GM18502 (cell line): ENCODE results near the gene PGD.
"Not testable (repeated sequence)": the region's sequence is repeated elsewhere in the genome, so short reads cannot be mapped to it uniquely, and the experiment has no call there.

ENCODE experiments used
- ATAC-seq: cut with Tn5 transposase; IDR thresholded peaks from one replicate; pipeline ENCODE4 v1.9.1; 2021; ENCODE audit warnings: mild to moderate bottlenecking; ENCODE audit not compliant: unreplicated experiment, poor library complexity

The PGD gene

DNA sequence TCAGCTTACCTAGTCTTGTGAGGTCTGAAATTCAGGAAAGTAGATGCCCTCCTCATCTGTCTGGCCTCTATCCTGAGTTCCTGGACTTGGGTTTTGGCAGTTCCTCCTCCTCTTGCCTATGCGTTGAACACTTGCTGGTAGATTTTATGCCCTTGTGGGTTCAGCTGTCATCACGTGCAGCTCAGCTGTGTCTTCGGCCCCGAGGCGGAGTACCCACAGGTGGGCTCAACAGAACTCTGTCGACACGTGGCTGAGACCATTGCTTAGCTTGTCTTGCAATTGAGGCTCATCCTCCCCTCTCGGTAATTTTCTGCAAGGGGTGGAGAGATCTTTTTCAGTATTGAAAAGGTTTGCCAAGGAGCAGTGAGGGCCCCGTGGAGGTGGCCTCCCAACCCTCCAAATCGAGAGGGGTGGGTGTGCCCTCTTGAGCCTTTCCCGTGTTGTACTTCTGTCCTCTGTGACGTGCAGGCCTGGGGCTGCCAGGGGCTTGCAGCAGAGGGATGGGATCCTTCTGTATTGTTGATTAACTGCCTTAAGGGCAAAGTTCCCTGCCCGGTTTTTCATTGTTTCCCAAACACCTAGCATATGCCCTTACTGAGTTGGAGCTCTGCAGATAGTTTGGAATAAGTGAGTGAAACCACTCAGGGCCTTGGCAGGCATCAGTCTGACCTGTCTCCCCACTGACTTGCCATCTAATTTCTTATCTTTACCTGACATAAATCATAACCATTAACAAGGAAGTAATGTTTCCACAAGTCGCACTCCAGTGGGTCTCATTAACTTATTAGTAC lies 34.2 kb downstream of the PGD start:
- no peak for ATAC-seq

DNA sequence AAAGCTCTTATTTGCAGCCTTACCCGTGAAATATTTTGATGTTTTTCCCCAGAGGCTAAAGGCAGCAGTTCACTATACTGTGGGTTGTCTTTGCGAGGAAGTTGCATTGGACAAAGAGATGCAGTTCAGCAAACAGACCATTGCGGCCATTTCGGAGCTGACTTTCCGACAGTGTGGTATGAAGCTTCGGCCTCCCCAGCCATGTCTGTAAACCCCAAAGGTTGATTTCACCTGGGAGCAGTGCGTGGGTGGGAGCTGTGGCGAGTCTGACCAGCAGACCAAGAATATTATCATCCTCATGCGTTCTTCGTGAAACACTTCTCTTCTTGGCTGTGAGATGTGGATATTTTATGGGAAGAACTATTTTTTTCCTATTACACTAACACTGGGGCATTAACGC lies 34.9 kb downstream of the PGD start:
- ATAC-seq, result no peak

DNA sequence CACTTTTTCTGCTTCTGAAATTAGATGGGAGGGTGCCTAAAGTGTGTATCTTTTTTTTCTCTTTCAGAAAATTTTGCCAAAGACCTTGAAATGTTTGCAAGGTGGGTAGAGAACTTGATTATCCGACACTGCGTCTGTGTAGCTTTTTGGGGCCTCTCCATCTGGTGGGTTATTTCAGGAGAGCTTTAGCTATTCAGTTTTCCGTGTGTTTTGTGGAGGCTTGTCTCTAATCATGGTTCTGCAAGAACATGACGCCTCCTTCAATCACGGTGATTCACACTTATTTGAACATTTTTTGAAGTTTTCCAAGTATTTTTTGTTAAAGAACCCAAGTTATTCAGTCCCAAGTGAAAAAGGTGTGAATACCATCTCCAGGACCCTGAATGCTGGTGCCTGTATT lies 35.7 kb downstream of the PGD start:
- no peak for ATAC-seq

DNA sequence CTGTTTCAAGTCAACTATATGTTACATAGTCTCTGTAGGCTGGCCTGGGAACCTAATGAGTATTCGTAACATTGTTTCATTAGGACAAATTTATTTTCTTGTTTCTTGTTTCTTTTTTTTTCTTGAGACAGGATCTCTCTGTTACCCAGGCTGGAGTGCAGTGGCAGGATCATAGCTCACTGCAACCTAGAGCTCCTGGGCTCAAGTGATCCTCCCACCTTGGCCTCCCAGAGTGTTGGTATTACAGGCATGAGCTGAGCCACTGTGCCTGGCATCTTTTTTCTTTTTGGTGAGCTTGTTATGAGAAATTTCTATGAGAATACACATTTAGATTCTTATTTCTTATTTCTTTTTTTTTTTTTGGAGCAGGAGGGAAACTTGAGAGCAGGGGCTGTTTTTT lies 38.2 kb downstream of the PGD start:
- ATAC-seq, result no peak

DNA sequence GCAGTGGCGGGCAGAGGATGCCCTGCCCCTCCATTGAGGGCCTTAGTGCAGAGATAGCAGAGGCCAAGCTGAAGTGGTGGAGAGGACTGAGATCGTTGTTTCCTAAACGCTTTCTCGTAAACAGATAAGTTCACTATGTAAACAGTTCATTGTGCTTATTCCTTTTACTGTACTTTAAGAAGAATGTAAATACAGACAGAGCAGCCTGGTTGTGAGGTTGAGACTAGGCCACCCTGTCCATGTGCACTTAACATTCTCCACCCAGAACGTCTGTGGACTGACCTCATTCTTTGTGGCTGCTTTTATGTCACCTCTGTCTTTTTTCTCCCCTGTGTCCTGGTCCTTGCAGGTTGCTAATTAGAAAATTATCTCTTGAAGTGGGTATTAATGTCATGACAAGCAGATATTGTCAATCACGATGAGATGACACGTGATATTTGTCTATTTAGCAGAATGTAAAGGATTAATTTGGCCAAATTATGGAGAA lies 39.9 kb downstream of the PGD start:
- no peak for ATAC-seq

DNA sequence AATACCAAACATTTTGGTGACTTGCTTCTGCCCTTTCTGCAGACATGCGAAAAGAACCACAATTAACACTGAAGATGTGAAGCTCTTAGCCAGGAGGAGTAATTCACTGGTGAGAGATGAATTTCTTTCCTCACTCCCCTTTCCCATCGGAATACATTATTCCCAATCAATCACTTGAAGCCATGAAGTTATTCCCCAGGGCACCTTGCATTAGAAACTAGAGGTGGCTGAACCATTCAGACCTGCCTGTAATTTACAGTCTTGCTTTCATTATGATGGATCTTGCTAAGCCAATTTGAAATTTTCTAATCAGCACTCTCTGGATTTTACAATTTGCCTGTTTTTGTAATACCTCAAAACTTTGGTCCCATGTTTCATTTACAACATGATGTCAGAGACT lies 41.4 kb downstream of the PGD start:
- no peak for ATAC-seq

DNA sequence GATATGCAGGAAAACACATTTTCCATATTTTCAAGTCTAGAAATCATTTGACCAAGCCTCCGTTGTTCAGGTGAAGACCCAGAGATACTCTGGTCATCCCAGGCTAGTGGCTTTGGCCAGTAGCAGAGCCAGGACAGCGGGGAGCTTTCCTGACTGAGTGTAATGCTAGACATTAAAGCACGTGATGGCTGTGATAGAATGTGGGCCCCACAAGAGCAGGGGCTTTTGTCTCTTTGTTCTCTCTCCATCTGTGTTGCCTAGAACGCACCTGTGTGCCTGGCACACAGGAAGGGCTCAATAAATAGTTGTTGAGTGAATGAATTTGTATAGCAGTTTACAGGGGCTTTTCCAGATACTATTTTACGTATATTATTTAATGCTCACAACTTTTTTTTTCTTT lies 41.9 kb downstream of the PGD start:
- no peak for ATAC-seq

DNA sequence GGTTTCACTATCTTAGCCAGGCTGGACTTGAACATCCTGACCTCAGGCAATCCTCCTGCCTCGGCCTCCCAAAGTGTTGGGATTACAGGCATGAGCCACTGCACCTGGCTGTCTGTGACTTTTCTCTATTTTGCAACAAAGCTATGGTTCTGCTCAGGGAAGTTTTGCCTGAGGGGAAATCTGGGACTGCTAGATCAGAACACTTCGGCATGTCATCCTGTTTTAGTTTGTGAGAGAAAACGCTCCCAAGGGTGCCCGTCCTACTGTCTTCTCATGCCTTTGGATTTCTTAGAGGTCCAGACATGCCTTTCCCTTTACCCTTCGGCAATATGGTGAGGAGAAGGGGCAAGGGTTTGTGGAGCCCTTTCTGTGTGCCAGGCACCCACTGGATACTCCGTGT lies 45.4 kb downstream of the PGD start:
- ATAC-seq, result no peak

DNA sequence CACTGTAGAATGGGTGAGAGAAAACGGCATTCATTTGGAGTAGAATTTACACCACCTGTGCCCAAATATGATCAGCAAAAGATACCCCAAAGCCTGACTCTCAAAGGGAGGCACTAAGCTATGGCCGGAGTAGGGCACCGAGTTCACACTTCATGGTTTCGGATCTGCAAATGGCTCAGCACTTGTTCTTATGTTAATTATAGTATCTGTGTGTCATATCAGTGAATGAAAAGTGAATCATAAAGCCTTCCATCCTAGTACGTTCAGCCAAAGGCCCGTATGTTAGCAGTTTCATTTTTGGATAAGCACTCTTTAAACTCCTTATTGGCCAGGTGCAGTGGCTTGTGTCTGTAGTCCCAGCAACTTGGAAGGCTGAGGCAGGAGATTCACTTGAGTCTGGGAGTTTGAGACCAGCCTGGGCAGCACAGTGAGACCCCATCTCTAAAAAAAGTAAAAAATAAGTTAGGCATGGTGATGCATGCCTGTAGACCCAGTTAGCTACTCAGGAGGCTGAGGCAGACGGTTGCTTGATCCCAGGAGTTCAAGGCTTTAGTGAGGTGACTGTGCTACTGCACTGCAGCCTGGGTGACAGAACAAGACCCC lies 46.0 kb downstream of the PGD start:
- ATAC-seq, result no peak

DNA sequence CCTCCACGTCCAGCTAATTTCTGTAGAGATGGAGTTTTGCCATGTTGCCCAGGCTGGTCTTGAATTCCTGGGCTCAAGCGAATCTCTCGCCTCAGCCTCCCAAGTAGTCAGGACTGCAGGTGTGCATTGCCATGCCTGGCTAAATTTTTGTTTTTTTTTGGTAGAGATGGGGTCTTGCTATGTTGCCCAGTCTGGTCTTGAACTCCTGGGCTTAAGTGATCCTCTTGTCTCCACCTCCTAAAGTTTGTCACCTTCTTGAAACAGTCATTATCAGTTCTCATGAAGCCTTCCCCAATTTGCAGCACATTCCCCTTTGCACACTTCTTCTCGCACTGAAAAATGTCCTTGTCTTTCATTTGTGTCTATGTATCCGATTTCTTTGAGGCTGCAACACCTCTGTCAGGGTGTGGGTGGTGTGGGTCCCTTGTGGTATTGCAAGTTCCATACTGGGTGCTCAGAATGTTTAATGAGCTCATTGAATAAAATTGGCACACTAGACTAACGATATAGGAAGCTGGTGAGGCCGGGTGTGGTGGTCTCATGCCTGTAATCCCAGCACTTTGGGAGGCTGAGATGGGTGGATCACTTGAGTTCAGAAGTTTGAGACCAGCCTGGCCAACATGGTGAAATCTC lies 48.0 kb downstream of the PGD start:
- ATAC-seq, result no peak

DNA sequence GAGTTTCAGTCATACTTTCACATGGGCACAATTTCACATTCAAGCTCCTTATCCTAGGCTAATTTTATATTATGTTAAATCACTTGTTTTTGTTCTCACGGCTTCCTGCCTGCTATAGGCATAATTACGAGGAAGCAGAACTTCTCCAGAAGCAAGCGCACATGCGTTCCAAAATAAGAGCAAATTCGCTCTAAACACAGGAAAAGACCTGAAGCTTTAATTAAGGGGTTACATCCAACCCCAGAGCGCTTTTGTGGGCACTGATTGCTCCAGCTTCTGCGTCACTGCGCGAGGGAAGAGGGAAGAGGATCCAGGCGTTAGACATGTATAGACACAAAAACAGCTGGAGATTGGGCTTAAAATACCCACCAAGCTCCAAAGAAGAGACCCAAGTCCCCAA lies 50.9 kb downstream of the PGD start, which contains the start of gene CORT:
Gene CORT (plus strand): TSS at position 281 of the 400 bp plus-strand sequence. CDS start 193 bp downstream, outside the sequence.
- no peak for ATAC-seq

DNA sequence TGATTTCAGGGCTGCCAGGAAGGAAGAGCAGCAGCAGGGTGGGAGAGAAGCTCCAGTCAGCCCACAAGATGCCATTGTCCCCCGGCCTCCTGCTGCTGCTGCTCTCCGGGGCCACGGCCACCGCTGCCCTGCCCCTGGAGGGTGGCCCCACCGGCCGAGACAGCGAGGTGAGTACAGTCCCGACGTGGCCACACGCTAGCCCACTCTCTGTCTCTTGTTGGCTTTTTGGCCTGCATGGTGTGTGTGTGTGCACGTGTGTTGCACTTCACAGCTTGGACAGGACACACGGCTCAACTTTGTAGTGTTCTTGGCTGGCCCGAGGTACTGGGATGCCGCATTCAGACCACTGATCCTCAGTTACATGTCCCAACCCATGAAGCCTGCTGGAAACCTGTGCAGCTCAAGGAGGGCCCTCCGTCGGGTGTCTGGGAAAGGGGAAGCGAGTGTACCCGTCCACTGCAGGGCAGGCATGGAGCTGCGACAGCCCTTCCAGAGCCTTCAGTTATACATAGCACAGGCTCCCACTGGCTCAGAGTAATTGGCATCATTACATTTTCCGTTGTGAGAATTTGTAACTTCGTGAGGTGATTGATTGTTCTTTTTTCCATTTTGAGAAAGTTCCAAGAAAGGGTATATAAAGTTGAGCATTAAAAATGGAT lies 51.4 kb downstream of the PGD start:
- no peak for ATAC-seq

DNA sequence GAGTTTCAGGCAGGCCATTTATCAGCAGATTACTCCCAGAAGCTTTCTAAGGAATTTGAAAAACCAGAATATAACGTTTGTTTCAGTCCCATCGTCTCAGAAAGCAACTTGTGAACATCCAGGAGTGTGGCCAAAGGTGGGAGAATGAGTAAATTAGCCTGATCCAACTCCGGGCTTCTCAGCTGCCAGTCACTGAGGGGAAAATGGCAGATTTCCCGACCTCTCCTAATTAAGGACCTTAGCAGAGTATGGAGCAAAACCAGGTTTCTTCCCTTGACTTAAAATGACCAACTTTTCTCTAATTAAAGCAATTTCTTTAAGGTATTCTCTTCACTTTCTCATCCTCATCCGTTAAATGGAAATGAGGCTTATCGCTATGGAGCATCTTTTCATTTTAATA lies 52.0 kb downstream of the PGD start:
- ATAC-seq, result no peak

DNA sequence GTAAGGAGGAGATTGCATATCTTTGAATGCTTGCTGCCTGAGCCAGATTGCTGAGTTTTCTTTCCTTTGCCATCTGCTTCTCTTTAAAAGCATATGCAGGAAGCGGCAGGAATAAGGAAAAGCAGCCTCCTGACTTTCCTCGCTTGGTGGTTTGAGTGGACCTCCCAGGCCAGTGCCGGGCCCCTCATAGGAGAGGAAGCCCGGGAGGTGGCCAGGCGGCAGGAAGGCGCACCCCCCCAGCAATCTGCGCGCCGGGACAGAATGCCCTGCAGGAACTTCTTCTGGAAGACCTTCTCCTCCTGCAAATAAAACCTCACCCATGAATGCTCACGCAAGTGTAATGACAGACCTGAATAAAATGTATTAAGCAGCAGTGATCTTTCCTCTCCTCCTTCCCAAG lies 52.4 kb downstream of the PGD start:
- no peak for ATAC-seq

DNA sequence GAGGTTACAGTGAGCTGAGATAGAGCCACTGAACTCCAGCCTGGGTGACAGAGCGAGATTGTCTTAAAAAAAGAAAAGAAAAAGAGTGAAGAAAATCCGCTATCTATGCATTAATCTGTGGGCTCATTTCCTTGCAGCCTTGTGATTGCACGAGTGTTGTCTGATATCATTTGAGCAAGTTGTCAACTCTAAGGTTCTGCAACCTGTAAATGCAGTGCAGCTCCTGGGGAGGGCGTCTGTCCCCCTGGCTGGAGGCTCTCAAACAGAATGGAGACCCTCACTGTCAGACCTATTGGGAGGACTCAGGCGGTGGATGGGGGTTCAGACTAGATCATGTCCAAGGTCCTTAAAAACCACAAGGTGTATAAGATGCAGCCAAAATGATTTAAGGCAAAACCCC lies 57.2 kb downstream of the PGD start:
- no peak for ATAC-seq

DNA sequence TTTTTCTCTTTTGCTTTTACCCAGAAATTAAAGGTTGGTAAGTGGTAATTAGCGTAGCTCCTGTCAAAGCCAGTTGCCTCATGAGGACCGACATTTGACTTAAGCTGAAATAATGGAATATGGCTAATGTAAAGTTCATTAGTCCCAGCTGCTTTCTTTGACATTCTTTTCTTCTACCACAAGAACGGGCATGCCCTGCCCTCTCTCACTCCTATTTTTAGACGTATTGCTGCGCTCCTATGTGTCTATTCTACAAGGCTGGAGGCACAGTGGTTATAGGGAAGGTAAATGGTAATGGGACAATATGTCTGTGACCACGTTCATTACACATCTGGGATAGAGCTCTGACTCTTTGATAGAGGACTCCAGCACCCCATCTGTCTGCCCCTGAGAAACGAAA lies 57.8 kb downstream of the PGD start:
- ATAC-seq, result no peak

DNA sequence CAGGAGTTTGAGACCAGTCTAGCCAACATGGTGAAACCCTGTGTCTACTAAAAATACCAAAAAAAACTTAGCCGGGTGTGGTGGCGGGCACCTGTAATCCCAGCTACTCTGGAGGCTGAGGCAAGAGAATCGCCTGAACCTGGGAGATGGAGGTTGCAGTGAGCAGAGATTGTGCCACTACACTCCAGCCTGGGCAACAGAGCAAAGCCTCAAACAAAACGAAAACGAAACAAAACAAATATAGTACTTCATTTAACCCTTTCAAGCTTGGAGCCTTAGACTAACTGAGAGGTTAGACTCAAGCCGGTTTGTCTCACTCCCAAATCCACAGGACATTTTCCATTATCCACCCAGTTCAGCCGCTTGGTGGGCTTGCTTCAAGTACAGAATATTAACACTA lies 58.6 kb downstream of the PGD start:
- not testable (repeated sequence) for ATAC-seq

DNA sequence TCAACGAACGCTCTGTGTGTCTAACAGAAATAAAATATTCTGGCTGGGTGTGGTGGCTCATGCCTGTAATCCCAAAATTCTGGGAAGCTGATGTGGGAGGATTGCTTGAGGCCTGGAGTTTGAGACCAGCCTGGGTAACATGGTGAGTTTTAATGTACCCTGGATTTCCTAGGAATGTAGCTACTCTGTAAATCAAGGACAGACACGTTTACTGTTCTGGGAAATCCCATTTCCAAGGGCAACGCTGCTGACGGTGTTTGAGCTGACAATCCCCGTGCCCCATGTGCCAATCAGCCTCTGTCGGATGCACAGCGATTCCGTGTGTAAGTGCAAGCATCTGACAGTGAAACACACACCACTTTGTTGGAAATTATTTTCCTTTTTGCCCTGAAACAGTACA lies 59.0 kb downstream of the PGD start:
- ATAC-seq, result no peak

DNA sequence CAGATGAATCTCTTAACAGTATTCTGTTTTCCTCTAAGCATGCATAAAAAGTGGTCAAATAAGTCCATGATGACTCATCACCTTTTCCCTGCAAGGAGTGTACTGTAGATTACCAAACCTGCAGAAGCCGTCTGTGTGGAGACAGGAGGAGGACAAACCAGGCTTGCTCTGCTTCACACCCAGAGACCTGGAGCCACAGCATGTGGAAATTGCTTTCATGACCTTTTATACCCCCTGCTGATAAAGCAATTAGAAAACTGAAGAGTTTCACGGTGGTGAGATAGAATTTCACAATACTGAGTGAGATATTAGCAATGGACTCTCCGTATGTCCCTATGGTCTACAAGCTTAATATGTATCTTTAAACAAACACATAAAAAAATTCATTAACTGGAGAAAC lies 60.3 kb downstream of the PGD start:
- no peak for ATAC-seq

DNA sequence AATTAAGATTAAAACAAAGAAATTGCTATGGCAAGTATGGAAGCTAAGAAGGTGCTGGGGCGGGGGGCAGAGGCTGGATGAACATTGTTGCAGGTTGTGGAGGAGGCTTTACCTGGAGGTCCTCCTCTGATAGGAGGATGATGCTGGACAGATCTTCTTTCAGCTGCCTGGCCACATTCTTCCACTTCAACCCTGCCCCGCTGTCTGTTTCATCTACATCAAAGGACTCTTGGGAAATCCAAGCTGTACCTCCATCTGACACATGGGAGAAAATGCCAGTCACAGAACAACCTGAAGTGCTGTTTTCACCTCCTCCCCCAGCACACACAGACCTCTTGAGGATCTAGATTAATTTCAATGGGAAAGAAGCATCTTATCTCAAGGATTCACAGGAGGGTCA lies 68.2 kb downstream of the PGD start:
- no peak for ATAC-seq

DNA sequence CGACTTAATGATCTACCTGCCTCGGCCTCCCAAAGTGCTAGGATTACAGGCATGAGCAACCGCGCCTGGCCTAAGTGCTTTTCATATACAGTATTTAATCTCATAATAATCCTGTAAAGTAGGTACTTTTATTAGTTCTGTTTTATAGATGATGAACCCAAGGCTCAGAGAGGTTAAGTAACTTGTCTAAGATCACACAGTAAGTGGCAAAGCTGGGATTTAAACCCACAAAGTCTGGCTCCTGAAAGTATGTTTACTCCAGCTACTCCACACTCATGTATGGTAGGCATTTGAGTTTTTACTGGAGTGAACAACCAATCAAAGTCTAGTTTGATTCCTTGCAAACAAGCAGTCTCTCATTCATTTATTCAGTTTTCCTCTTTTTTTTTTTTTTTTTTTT lies 71.2 kb downstream of the PGD start:
- no peak for ATAC-seq
